ENCODE data around the gene TMEM132C.

The TMEM132C gene

GRCh38 chr12:128629979-128630378, 363.0 kb downstream of the TMEM132C start:
- TF ChIP-seq POLR2A (IDR thresholded peaks at IDR 0.05; ENCODE audit: low read depth, low read length) (no peak), POLR2AphosphoS5 (IDR thresholded peaks at IDR 0.05; ENCODE audit: low read depth, low read length) (no peak), TAF1 (IDR thresholded peaks at IDR 0.05; ENCODE audit: borderline replicate concordance, low read depth, low read length) (no peak)
- DNase-seq (ENCODE audit: insufficient read length) (no peak), FAIRE-seq (no peak)

GRCh38 chr12:128637642-128638606, 371.0 kb downstream of the TMEM132C start:
- DNase-seq (ENCODE audit: insufficient read length) = no peak
- TF ChIP-seq POLR2A (IDR thresholded peaks at IDR 0.05; ENCODE audit: low read depth, low read length) (no peak), POLR2AphosphoS5 (IDR thresholded peaks at IDR 0.05; ENCODE audit: low read depth, low read length) (no peak), TAF1 (IDR thresholded peaks at IDR 0.05; ENCODE audit: borderline replicate concordance, low read depth, low read length) (no peak)
- no peak for FAIRE-seq

DNA sequence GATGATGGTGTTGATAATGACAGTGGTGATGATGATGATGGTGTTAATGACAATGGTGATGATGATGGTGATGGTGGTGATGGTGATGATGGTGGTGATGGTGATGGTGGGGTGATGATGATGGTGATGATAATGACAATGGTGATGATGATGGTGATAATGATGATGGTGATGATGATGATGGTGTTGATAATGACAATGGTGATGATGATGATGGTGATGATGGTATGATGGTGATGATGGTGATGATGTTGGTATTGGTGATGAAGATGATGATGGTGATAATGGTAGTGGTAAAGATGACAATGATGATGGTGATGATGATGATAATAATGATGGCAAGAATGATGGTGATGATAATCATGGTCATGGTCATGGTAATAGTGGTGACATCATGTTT, 372.1 kb downstream of the TMEM132C start:
- DNase-seq (ENCODE audit: insufficient read length) = no peak
- TF ChIP-seq TAF1 (IDR thresholded peaks at IDR 0.05; ENCODE audit: borderline replicate concordance, low read depth, low read length) (no peak), POLR2AphosphoS5 (IDR thresholded peaks at IDR 0.05; ENCODE audit: low read depth, low read length) (no peak), POLR2A (IDR thresholded peaks at IDR 0.05; ENCODE audit: low read depth, low read length) (no peak)
- FAIRE-seq = peak; percentile 65

- FAIRE-seq = no peak
- TF ChIP-seq POLR2AphosphoS5 (IDR thresholded peaks at IDR 0.05; ENCODE audit: low read depth, low read length) (no peak), POLR2A (IDR thresholded peaks at IDR 0.05; ENCODE audit: low read depth, low read length) (no peak), TAF1 (IDR thresholded peaks at IDR 0.05; ENCODE audit: borderline replicate concordance, low read depth, low read length) (no peak)
- no peak for DNase-seq (ENCODE audit: insufficient read length)
Measured at GRCh38 chr12:128643155-128643554, 376.2 kb downstream of the TMEM132C start.

- DNase-seq (ENCODE audit: insufficient read length) (peak; percentile 36), FAIRE-seq (no peak)
- TF ChIP-seq POLR2AphosphoS5 (IDR thresholded peaks at IDR 0.05; ENCODE audit: low read depth, low read length) = no peak
- no peak for TF ChIP-seq POLR2A (IDR thresholded peaks at IDR 0.05; ENCODE audit: low read depth, low read length)
- no peak for TF ChIP-seq TAF1 (IDR thresholded peaks at IDR 0.05; ENCODE audit: borderline replicate concordance, low read depth, low read length)
Measured at GRCh38 chr12:128644664-128645296, 377.8 kb downstream of the TMEM132C start.

DNA sequence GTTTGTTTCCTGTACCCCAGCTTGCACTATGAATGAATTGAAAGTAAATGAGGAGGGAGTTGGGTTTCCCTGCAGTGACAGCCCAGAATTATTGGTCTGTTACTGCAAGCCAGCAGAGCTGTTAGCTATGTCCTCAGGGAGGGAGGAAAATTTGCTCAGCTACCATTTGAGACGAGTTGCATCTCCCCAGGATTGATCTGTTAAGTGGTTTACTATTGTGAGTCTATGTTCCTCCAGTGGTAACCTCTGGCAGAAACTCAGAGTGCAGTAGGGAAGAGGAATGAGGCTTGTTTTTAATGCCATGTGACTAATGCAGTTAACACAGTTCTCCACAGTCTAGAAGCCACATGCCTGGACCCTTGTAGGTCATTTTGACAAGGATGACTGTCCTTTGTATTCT, 382.9 kb downstream of the TMEM132C start:
- TF ChIP-seq POLR2A (IDR thresholded peaks at IDR 0.05; ENCODE audit: low read depth, low read length) (no peak), TAF1 (IDR thresholded peaks at IDR 0.05; ENCODE audit: borderline replicate concordance, low read depth, low read length) (no peak), POLR2AphosphoS5 (IDR thresholded peaks at IDR 0.05; ENCODE audit: low read depth, low read length) (no peak)
- no peak for FAIRE-seq
- no peak for DNase-seq (ENCODE audit: insufficient read length)

DNA sequence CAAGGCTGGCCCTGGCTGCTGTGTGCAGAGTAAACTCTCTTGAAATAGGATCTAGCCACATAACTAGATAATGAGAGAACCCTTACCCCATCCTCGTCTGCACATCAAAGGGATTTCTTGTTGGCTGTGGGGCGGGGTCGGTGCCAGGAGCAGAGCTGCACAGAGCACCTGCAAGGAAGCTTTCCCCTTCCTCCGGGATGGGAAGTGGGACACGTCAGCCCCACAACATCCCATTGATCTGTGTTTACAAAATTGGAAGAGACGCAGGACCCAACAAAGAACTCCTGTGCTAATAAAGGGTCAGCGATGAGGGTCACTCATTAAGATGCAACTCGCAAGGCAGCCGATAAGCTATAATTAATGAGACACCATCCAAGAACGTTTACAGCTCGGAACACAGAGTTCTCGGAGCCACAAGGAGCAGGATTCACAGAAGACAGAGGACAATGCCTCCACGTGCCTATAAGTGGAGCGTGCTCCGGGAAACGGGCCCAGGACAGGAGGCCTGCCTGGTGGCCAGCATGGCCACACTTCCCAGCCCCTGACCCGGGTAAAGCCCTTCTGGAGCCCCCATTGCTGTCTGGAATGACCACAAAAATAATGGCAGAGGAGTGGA, 385.3 kb downstream of the TMEM132C start:
- DNase-seq (ENCODE audit: insufficient read length) (no peak), FAIRE-seq (no peak)
- TF ChIP-seq TAF1 (IDR thresholded peaks at IDR 0.05; ENCODE audit: borderline replicate concordance, low read depth, low read length) = no peak
- no peak for TF ChIP-seq POLR2A (IDR thresholded peaks at IDR 0.05; ENCODE audit: low read depth, low read length)
- TF ChIP-seq POLR2AphosphoS5 (IDR thresholded peaks at IDR 0.05; ENCODE audit: low read depth, low read length) = no peak

- DNase-seq (ENCODE audit: insufficient read length) = no peak
- FAIRE-seq = no peak
- TF ChIP-seq POLR2A (IDR thresholded peaks at IDR 0.05; ENCODE audit: low read depth, low read length) (no peak), TAF1 (IDR thresholded peaks at IDR 0.05; ENCODE audit: borderline replicate concordance, low read depth, low read length) (no peak), POLR2AphosphoS5 (IDR thresholded peaks at IDR 0.05; ENCODE audit: low read depth, low read length) (no peak)
Measured at GRCh38 chr12:128654468-128654867, 387.5 kb downstream of the TMEM132C start.

- DNase-seq (ENCODE audit: insufficient read length) (no peak), FAIRE-seq (no peak)
Measured at GRCh38 chr12:128657378-128657777, 390.4 kb downstream of the TMEM132C start.

GRCh38 chr12:128660532-128661225, 393.7 kb downstream of the TMEM132C start:
- DNase-seq (ENCODE audit: insufficient read length) (no peak), FAIRE-seq (no peak)
- no peak for TF ChIP-seq TAF1 (IDR thresholded peaks at IDR 0.05; ENCODE audit: borderline replicate concordance, low read depth, low read length)
- no peak for TF ChIP-seq POLR2A (IDR thresholded peaks at IDR 0.05; ENCODE audit: low read depth, low read length)
- no peak for TF ChIP-seq POLR2AphosphoS5 (IDR thresholded peaks at IDR 0.05; ENCODE audit: low read depth, low read length)

More at GRCh38 chr12:128657378-128657777, 390.4 kb downstream of the TMEM132C start:
- no peak for TF ChIP-seq POLR2AphosphoS5 (IDR thresholded peaks at IDR 0.05; ENCODE audit: low read depth, low read length)
- TF ChIP-seq POLR2A (IDR thresholded peaks at IDR 0.05; ENCODE audit: low read depth, low read length) = no peak
- TF ChIP-seq TAF1 (IDR thresholded peaks at IDR 0.05; ENCODE audit: borderline replicate concordance, low read depth, low read length) = no peak

- TF ChIP-seq POLR2AphosphoS5 (IDR thresholded peaks at IDR 0.05; ENCODE audit: low read depth, low read length) (no peak), POLR2A (IDR thresholded peaks at IDR 0.05; ENCODE audit: low read depth, low read length) (no peak), TAF1 (IDR thresholded peaks at IDR 0.05; ENCODE audit: borderline replicate concordance, low read depth, low read length) (no peak)
- FAIRE-seq (no peak), DNase-seq (ENCODE audit: insufficient read length) (no peak)
Measured at GRCh38 chr12:128661226-128661569, 394.2 kb downstream of the TMEM132C start.
